Measurements from ENCODE around the gene GPR142. TPM values are rescaled to one million over a fixed set of nuclear protein-coding genes. Genes with fewer than 3 reads are reported as not detected.

Gene GPR142
- total RNA-seq, 4 donors from 2014 or later: not detected

DNA sequence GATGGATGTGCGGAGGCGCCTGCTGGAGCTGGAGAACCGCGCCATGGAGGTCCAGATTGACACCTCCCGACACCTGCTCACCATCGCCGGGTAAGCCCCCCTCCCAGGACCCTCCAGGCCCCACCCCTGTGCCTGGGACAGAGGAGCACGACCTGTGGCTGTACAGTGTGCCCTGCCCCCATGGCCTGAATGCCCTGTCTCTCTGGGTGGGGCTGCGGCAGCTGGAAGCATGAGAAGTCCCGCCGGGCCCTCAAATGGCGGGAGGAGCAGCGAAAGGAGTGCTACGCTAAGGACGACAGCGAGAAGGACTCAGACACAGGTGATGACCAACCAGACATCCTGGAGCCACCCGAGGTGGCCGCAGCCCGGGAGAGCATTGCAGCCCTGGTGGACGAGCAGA is 16.8 kb upstream of the GPR142 start:
- no peak for DNase-seq (ENCODE audit: low spot score)
- TF ChIP-seq, protein P1, sequence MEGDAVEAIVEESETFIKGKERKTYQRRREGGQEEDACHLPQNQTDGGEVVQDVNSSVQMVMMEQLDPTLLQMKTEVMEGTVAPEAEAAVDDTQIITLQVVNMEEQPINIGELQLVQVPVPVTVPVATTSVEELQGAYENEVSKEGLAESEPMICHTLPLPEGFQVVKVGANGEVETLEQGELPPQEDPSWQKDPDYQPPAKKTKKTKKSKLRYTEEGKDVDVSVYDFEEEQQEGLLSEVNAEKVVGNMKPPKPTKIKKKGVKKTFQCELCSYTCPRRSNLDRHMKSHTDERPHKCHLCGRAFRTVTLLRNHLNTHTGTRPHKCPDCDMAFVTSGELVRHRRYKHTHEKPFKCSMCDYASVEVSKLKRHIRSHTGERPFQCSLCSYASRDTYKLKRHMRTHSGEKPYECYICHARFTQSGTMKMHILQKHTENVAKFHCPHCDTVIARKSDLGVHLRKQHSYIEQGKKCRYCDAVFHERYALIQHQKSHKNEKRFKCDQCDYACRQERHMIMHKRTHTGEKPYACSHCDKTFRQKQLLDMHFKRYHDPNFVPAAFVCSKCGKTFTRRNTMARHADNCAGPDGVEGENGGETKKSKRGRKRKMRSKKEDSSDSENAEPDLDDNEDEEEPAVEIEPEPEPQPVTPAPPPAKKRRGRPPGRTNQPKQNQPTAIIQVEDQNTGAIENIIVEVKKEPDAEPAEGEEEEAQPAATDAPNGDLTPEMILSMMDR (IDR thresholded peaks at IDR 0.05): no peak
- ATAC-seq (ENCODE audit: low FRiP score): no peak

DNA sequence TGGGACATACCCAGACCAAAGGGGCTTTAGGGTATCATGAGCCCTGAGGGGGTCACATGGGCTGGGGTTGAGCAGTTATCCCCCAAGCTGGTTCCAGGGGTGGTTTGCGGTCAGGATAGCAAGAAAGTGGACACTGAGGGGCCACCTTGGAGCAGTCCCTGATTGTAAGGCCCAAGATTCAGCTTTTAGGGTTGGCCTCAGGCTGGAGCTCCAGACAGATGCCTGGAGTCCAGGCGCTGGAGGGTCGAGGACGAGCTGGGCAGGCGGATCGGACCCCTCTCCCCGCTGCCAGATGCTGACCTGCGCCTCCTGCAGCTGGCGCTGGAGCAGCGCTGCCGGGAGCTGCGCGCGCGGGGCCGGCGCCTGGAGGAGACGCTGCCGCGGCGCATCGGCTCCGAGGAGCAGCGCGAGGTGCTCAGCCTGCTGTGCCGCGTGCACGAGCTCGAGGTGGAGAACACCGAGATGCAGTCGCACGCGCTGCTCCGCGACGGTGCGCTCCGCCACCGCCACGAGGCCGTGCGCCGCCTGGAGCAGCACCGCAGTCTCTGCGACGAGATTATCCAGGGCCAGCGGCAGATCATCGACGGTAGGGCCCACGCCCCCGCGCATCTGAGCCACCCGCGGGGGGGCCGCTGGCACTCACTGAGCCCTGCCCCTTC is 15.6 kb upstream of the GPR142 start:
- DNase-seq (ENCODE audit: low spot score) (no peak), ATAC-seq (ENCODE audit: low FRiP score) (no peak)
- TF ChIP-seq, protein P1 (IDR thresholded peaks at IDR 0.05): no peak

DNA sequence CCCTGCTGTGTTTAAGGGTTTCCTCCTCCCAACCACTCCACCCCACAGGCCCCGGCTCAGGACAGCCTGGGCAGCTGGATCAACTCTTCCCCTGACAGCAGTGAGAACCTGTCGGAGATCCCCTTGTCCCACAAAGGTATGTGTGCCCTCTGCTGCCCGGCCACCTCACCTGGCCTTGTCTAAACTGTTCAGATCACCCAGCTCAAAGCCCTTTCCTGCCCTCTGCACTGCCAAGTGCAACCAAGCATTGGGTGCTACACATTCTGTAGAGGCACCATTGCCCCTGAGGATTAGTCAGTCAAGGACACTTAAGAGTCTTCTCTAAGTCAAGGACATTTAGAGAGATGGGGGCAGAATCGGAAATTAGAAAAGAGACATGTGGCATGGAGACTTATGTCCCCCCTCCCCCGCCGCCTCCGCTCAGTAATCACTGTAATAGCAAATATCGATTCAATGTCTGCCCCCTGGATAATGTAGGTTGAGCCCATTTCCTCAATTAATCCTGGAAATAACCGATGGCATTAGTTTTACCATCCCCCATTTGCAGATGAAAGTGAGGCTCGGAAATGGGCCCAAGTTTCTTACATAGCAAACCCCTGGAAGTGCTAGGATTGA is 13.8 kb upstream of the GPR142 start:
- DNase-seq (ENCODE audit: low spot score): no peak
- ATAC-seq (ENCODE audit: low FRiP score): no peak
- TF ChIP-seq, protein P1 (IDR thresholded peaks at IDR 0.05): no peak

DNA sequence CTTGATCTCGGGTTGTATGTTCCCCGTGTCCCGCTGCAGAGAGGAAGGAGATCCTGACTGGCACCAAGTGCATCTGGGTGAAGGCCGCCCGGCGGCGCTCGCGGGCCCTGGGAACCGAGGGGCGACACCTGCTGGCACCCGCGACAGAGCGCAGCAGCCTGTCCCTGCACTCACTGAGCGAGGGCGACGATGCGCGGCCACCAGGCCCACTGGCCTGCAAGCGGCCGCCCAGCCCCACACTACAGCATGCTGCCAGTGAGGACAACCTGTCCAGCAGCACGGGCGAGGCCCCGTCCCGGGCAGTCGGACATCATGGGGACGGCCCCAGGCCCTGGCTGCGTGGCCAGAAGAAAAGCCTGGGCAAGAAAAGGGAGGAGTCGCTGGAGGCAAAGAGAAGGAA is 13.2 kb upstream of the GPR142 start:
- DNase-seq (ENCODE audit: low spot score) (no peak), ATAC-seq (ENCODE audit: low FRiP score) (no peak)
- TF ChIP-seq, protein P1 (IDR thresholded peaks at IDR 0.05): no peak

DNA sequence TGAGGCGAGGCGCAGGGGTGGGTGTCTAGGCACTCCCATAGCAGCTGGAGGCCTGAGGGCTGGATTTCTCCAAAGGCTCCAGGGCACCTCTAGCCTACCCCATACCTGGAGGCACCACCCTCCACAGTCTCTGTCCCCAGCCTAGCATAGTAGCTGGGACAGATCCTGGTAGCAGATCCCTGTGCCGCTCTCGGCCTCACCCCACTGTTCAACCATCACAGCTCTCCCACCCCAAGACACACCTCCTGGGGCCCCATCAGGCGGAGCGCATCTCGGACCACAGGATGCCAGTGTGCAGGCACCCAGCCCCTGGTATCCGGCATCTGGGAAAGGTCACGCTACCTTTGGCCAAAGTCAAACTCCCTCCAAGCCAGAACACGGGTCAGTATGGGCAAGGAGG is 12.7 kb upstream of the GPR142 start:
- DNase-seq (ENCODE audit: low spot score): no peak
- no peak for ATAC-seq (ENCODE audit: low FRiP score)
- TF ChIP-seq, protein P1 (IDR thresholded peaks at IDR 0.05): no peak

DNA sequence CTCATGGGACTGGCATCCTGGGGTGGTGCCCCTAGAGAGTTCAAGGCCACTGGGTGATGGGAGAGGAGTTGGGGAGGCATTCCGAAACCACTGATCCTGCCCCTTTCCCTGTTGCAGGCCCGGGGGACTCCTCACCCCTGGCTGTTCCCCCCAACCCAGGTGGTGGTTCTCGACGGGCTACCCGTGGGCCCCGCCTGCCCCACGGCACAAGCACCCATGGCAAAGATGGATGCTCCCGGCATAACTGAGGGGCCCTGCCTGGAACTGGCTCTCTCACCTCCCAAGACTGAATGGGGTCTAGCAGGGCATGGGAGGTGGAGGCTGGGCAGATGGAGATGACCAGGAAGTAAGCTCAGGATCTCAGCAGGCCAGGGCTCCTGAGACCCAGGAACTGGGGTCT is 12.2 kb upstream of the GPR142 start:
- no peak for DNase-seq (ENCODE audit: low spot score)
- ATAC-seq (ENCODE audit: low FRiP score): no peak
- TF ChIP-seq, protein P1 (IDR thresholded peaks at IDR 0.05): no peak

Data from omental fat pad (tissue), 4 donors.